GM12878 (cell line): ENCODE data around the gene RESP18. TPM values are rescaled to one million over a fixed set of nuclear protein-coding genes. Genes with fewer than 3 reads are reported as not detected.

ENCODE experiments used
- ATAC-seq: fragments of 200-7000 bp; cut with Tn5 transposase; 3 replicates; pipeline ENCODE4 v1.9.1; 2020; ENCODE audit warnings: mild to moderate bottlenecking, moderate library complexity
- BruUV-seq: library from RNA; stranded (reverse); fragments of 400-500 nt; replicated peaks from 2 replicates; lab custom pipeline; 2021; lab: Mats Ljungman, UMichigan
- CTCF ChIA-PET: fragments of 300-600 bp; sonication (Branson Sonifier 250); formaldehyde crosslinking; extraction: SDS; loops from one replicate; lab custom pipeline; 2021; ENCODE audit warnings: inconsistent platforms; lab: Yijun Ruan, JAX
- POLR2A ChIA-PET: fragments of 350-600 bp; formaldehyde crosslinking; extraction: SDS; loops from one replicate; lab custom pipeline; 2021; ENCODE audit warnings: inconsistent platforms; lab: Charles Lee
- RAD21 ChIA-PET: fragments of 300-600 bp; sonication (Branson Sonifier 250); formaldehyde crosslinking; loops from one replicate; lab custom pipeline; 2023; ENCODE audit warnings: antibody characterized with exemption; ENCODE audit not compliant: unreplicated experiment; lab: Charles Lee
- SMC1A ChIA-PET: fragments of 300-600 bp; sonication (Branson Sonifier 250); formaldehyde crosslinking; loops from one replicate; lab custom pipeline; 2023; ENCODE audit not compliant: unreplicated experiment, uncharacterized antibody; lab: Charles Lee
- DNase-seq: peaks from one replicate; pipeline ENCODE4 v3.0.0-alpha.2; 2011; ENCODE audit warnings: low read depth, low spot score
- FAIRE-seq: peaks from 3 replicates; lab custom pipeline; 2011; peaks lifted over from hg19 to GRCh38; lab: Jason Lieb, UNC
- H2AFZ ChIP-seq: 2 replicates; pipeline ENCODE4 v1.6.0; 2011; ENCODE audit warnings: low read depth, low read length, control low read depth; ENCODE audit not compliant: control insufficient read depth
- H3K27ac ChIP-seq: 2 replicates; pipeline ENCODE4 v1.5.1; 2011; ENCODE audit warnings: control low read depth; ENCODE audit not compliant: control insufficient read depth, insufficient read depth
- H3K27me3 ChIP-seq, 2 experiments: replicated peaks in 1 of 2; 2 replicates each; pipeline versions ENCODE4 v1.6.0 to v1.6.1; 2011; ENCODE audit warnings: low read length in 1 of 2; ENCODE audit not compliant: control insufficient read depth in 2 of 2, insufficient read depth in 2 of 2
- H3K36me3 ChIP-seq, 2 experiments: 2 replicates each; pipeline ENCODE4 v1.5.1; 2011; ENCODE audit warnings: low read length in 1 of 2; ENCODE audit not compliant: control insufficient read depth in 2 of 2, insufficient read depth in 2 of 2
- H3K4me1 ChIP-seq: 2 replicates; pipeline ENCODE4 v1.6.1; 2011; ENCODE audit warnings: mild to moderate bottlenecking, low read length, moderate library complexity, mixed read lengths; ENCODE audit not compliant: control insufficient read depth, insufficient read depth
- H3K4me2 ChIP-seq: 2 replicates; pipeline ENCODE4 v1.6.0; 2011; ENCODE audit warnings: control low read depth; ENCODE audit not compliant: control insufficient read depth, insufficient read depth
- H3K4me3 ChIP-seq: fragments of 200-600 bp; sonication (generic); 2 replicates; pipeline ENCODE4 v1.5.1; 2016
- H3K79me2 ChIP-seq: 2 replicates; pipeline ENCODE4 v1.6.0; 2011; ENCODE audit warnings: low read length; ENCODE audit not compliant: control insufficient read depth, insufficient read depth
- H3K9ac ChIP-seq: 2 replicates; pipeline ENCODE4 v1.8.0; 2011; ENCODE audit warnings: low read length, control low read depth, mixed read lengths; ENCODE audit not compliant: control insufficient read depth, insufficient read depth
- H3K9me3 ChIP-seq: replicated peaks from 3 replicates; pipeline ENCODE4 v1.5.1; 2011; ENCODE audit warnings: mild to moderate bottlenecking, low read length; ENCODE audit not compliant: control insufficient read depth, insufficient read depth
- H4K20me1 ChIP-seq: 2 replicates; pipeline ENCODE4 v1.6.0; 2011; ENCODE audit not compliant: control insufficient read depth, insufficient read depth
- CBX3 ChIP-seq: fragments of 200-600 bp; sonication (generic); IDR thresholded peaks from 2 replicates; pipeline ENCODE4 v1.6.1; 2016; ENCODE audit warnings: low read depth, borderline replicate concordance
- CHD1 ChIP-seq: IDR thresholded peaks from 2 replicates; pipeline ENCODE4 v1.6.1; 2012; ENCODE audit warnings: low read depth, low read length, improper control_type of control experiment
- FOXM1 ChIP-seq: IDR thresholded peaks from 2 replicates; pipeline ENCODE4 v1.6.1; 2012; ENCODE audit warnings: low read depth, mild to moderate bottlenecking, inconsistent platforms, low read length, moderate library complexity
- GATAD2B ChIP-seq: fragments of 450-650 bp; conservative IDR thresholded peaks from 2 replicates; pipeline ENCODE4 v1.6.1; 2017; ENCODE audit warnings: low read depth, mild to moderate bottlenecking, moderate library complexity
- IKZF1 ChIP-seq: fragments of 450-650 bp; conservative IDR thresholded peaks from 2 replicates; pipeline ENCODE4 v1.6.1; 2017; ENCODE audit warnings: antibody characterized with exemption, mild to moderate bottlenecking
- NR2C1 ChIP-seq: fragments of 450-650 bp; IDR thresholded peaks from 2 replicates; pipeline ENCODE4 v1.6.1; 2017; ENCODE audit warnings: antibody characterized with exemption, mild to moderate bottlenecking, moderate library complexity
- RELA ChIP-seq: fragments of 450-650 bp; IDR thresholded peaks from 2 replicates; pipeline ENCODE4 v1.8.0; 2014; ENCODE audit warnings: borderline replicate concordance; ENCODE audit not compliant: partially characterized antibody
- SMAD5 ChIP-seq: IDR thresholded peaks from 2 replicates; pipeline ENCODE4 v1.6.1; 2016; ENCODE audit warnings: antibody characterized with exemption, low read depth
- SMC3 ChIP-seq: IDR thresholded peaks from 2 replicates; pipeline ENCODE4 v1.6.1; 2011; ENCODE audit warnings: low read length, improper control_type of control experiment, borderline replicate concordance
- SREBF1 ChIP-seq: IDR thresholded peaks from 2 replicates; pipeline ENCODE4 v1.6.1; 2012; ENCODE audit warnings: mild to moderate bottlenecking, low read length
- WGBS: methylation state at CpG from one replicate; pipeline ENCODE4 v1.1.6; 2016; ENCODE audit warnings: low lambda C conversion rate; ENCODE audit not compliant: insufficient replicate concordance, insufficient coverage; ENCODE audit errors: missing lambda C conversion rate; 5-methylcytosine and 5-hydroxymethylcytosine counted together
- in situ Hi-C: fragments of 300-500 bp; cut with MboI; formaldehyde crosslinking; loops from 9 replicates; pipeline ENCODE4 v1.14.3; 2018; ENCODE audit warnings: mixed read lengths
- intact Hi-C: fragments of 100-400 bp; cut with micrococcal nuclease; formaldehyde crosslinking; loops from one replicate; pipeline ENCODE4 v1.14.2; 2022; ENCODE audit not compliant: unreplicated experiment
- polyA plus RNA-seq, 11 experiments: library from polyadenylated mRNA; depleted of rRNA in 4 of 11; unstranded in 6 of 11; stranded (reverse) in 5 of 11; fragments of >200 nt; fragmentation: Nextera tagmentation in 4 of 11; fragmentation: Illumina TruSeq in 1 of 11; extraction: Ambion mirVana in 4 of 11; extraction: Trizol in 1 of 11; gene quantifications; 1 replicate in 1 of 11; 2 replicates in 10 of 11; pipeline versions ENCODE4 v1.2.1 to v1.2.3, GENCODE V29; 2011 to 2016; ENCODE audit warnings: inconsistent platforms in 2 of 11, missing spikeins in 2 of 11, low read depth in 1 of 11
- total RNA-seq, 4 experiments: library from RNA; depleted of rRNA in 3 of 4; stranded (reverse); fragments of >200 nt in 3 of 4; fragmentation: Illumina TruSeq in 1 of 4; extraction: Trizol in 1 of 4; gene quantifications; 2 replicates each; pipeline versions ENCODE4 v1.2.1 to v1.2.3, GENCODE V29; 2013 to 2021
- TF ChIP-seq, protein P1 (sequence below): fragments of 450-650 bp; IDR thresholded peaks from 2 replicates; pipeline ENCODE4 v1.6.1; 2018; ENCODE audit warnings: mild to moderate bottlenecking, low read depth, moderate library complexity; ENCODE audit not compliant: partially characterized antibody
- TF ChIP-seq, protein P2 (sequence below): fragments of 450-650 bp; formaldehyde crosslinking; IDR thresholded peaks from 2 replicates; pipeline ENCODE4 v1.4.0; 2022; ENCODE audit warnings: mild to moderate bottlenecking, moderate library complexity
- TF ChIP-seq, protein P3 (sequence below): fragments of 450-650 bp; formaldehyde crosslinking; IDR thresholded peaks from 2 replicates; pipeline ENCODE4 v1.4.0; 2020; ENCODE audit warnings: mild to moderate bottlenecking, moderate library complexity

The RESP18 gene
- total and polyA plus RNA-seq, 10 of the 15 experiments (the other 5 are each of a cell fraction or from before 2014, with no cell fraction given): not detected

DNA sequence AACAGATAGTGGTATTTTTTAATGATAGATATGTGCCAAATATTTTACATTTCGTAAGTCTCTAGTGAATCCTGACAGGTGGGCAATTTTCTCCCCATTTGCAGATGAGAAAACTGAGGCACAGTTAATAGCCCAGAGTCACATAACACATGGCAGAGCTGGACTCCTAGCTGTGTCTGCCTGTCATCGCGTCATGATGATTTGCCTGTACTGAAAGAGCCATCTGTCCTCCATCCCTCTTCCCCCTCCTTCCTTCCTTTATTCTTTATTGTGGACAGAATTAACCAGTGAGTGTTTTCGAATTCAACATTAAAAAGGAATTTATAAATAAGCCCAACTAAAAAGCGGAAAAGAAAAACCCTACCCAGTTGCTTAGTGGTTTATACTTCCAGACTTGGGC, 50.2 kb downstream of the RESP18 start (continued):
- TF ChIP-seq, protein P1, sequence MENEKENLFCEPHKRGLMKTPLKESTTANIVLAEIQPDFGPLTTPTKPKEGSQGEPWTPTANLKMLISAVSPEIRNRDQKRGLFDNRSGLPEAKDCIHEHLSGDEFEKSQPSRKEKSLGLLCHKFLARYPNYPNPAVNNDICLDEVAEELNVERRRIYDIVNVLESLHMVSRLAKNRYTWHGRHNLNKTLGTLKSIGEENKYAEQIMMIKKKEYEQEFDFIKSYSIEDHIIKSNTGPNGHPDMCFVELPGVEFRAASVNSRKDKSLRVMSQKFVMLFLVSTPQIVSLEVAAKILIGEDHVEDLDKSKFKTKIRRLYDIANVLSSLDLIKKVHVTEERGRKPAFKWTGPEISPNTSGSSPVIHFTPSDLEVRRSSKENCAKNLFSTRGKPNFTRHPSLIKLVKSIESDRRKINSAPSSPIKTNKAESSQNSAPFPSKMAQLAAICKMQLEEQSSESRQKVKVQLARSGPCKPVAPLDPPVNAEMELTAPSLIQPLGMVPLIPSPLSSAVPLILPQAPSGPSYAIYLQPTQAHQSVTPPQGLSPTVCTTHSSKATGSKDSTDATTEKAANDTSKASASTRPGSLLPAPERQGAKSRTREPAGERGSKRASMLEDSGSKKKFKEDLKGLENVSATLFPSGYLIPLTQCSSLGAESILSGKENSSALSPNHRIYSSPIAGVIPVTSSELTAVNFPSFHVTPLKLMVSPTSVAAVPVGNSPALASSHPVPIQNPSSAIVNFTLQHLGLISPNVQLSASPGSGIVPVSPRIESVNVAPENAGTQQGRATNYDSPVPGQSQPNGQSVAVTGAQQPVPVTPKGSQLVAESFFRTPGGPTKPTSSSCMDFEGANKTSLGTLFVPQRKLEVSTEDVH: no peak
- no peak for TF ChIP-seq CHD1
- TF ChIP-seq, protein P2, sequence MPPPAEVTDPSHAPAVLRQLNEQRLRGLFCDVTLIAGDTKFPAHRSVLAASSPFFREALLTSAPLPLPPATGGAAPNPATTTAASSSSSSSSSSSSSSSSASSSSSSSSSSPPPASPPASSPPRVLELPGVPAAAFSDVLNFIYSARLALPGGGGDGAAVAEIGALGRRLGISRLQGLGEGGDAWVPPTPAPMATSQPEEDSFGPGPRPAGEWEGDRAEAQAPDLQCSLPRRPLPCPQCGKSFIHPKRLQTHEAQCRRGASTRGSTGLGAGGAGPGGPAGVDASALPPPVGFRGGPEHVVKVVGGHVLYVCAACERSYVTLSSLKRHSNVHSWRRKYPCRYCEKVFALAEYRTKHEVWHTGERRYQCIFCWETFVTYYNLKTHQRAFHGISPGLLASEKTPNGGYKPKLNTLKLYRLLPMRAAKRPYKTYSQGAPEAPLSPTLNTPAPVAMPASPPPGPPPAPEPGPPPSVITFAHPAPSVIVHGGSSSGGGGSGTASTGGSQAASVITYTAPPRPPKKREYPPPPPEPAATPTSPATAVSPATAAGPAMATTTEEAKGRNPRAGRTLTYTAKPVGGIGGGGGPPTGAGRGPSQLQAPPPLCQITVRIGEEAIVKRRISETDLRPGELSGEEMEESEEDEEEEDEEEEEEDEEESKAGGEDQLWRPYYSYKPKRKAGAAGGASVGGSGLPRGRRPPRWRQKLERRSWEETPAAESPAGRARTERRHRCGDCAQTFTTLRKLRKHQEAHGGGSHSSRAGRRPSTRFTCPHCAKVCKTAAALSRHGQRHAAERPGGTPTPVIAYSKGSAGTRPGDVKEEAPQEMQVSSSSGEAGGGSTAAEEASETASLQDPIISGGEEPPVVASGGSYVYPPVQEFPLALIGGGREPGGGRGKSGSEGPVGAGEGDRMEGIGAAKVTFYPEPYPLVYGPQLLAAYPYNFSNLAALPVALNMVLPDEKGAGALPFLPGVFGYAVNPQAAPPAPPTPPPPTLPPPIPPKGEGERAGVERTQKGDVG: no peak
- TF ChIP-seq CBX3: no peak
- no peak for TF ChIP-seq FOXM1

DNA sequence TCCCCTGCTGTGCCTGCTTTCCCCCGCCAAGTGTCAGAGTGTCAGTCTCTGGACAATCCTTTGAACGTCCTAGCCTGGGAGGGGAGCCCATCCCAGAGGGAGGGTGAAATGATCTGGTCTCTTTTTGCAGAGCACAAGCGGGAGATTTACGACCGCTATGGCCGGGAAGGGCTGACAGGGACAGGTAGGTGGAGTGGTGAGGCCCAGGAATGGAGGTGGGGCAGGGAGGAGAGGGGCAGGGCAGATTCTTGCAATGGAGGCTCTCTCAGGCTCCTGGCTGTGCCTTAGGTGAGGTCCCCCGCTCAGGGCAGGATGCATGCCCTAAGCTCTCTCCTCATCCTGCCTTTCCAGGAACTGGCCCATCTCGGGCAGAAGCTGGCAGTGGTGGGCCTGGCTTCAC, 51.0 kb downstream of the RESP18 start:
- no peak overlapping the region for H2AFZ ChIP-seq
- H3K27me3 ChIP-seq: no peaks in the 10 kb centered on the region
- DNase-seq: no peak
- intact Hi-C loops (no loop called here), in situ Hi-C loops (no loop called here)
- ATAC-seq: no peak
- H3K4me3 ChIP-seq: no peak overlapping the region
- H3K4me2 ChIP-seq: no peak overlapping the region
- H3K79me2 ChIP-seq: peaks cover 6% of the 10 kb centered on the region
- H3K27ac ChIP-seq: no peak overlapping the region
- no TSS peak for BruUV-seq
- ChIA-PET CTCF (interaction anchor here (1.2 to 13.5 kb wide), 4 partner anchors 12 to 210 kb away, joined by 4 to 257 read pairs (median 23); partner anchors contain the start of genes GLB1L and STK16), SMC1A (interaction anchor here (0.8 to 8.8 kb wide), 3 partner anchors 12 to 122 kb away, joined by 4 to 96 read pairs (median 6); partner anchors contain the start of genes GLB1L and STK16), RAD21 (interaction anchor here (5.9 kb wide), 1 partner anchor 12 kb away, joined by 78 read pairs; no protein-coding TSS in a partner anchor), POLR2A (interaction anchor here (1.1 to 7.0 kb wide), 4 partner anchors 12 to 106 kb away, joined by 6 to 160 read pairs (median 42); partner anchors contain the start of genes CNPPD1, TUBA4A and TUBA4B)
- no peak overlapping the region for H3K9ac ChIP-seq
- no peaks in the 10 kb centered on the region; a peak in 1 of 4 replicates for H3K36me3 ChIP-seq
- H3K4me1 ChIP-seq: peaks cover 26% of the 10 kb centered on the region
- H4K20me1 ChIP-seq: no peaks in the 10 kb centered on the region
- no peak for FAIRE-seq
- 78% methylated on average over 8 of the region's 8 CpGs for WGBS
- H3K9me3 ChIP-seq: no peaks in the 10 kb centered on the region
- TF ChIP-seq GATAD2B: no peak
- no peak for TF ChIP-seq SMC3
- TF ChIP-seq IKZF1: no peak
- no peak for TF ChIP-seq SMAD5
- no peak for TF ChIP-seq SREBF1
- TF ChIP-seq, protein P3, sequence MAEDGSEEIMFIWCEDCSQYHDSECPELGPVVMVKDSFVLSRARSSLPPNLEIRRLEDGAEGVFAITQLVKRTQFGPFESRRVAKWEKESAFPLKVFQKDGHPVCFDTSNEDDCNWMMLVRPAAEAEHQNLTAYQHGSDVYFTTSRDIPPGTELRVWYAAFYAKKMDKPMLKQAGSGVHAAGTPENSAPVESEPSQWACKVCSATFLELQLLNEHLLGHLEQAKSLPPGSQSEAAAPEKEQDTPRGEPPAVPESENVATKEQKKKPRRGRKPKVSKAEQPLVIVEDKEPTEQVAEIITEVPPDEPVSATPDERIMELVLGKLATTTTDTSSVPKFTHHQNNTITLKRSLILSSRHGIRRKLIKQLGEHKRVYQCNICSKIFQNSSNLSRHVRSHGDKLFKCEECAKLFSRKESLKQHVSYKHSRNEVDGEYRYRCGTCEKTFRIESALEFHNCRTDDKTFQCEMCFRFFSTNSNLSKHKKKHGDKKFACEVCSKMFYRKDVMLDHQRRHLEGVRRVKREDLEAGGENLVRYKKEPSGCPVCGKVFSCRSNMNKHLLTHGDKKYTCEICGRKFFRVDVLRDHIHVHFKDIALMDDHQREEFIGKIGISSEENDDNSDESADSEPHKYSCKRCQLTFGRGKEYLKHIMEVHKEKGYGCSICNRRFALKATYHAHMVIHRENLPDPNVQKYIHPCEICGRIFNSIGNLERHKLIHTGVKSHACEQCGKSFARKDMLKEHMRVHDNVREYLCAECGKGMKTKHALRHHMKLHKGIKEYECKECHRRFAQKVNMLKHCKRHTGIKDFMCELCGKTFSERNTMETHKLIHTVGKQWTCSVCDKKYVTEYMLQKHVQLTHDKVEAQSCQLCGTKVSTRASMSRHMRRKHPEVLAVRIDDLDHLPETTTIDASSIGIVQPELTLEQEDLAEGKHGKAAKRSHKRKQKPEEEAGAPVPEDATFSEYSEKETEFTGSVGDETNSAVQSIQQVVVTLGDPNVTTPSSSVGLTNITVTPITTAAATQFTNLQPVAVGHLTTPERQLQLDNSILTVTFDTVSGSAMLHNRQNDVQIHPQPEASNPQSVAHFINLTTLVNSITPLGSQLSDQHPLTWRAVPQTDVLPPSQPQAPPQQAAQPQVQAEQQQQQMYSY: no peak
- no peak for TF ChIP-seq NR2C1
- TF ChIP-seq RELA: no peak
